ENCODE results near the gene MFAP2. TPM values are rescaled to one million over a fixed set of nuclear protein-coding genes. Genes with fewer than 3 reads are reported as not detected.

MFAP2 gene
- total RNA-seq, 1 donor from 2014 or later, result 260 TPM

- Mint-ChIP-seq H3K4me1 (ENCODE audit: low read depth) (peaks cover 3% of the 10 kb centered on the region), H3K9me3 (ENCODE audit: low read depth) (no peaks in the 10 kb centered on the region), H3K4me3 (ENCODE audit: unreplicated experiment) (no peak overlapping the region), H3K27me3 (ENCODE audit: low read depth) (no peaks in the 10 kb centered on the region), H3K27ac (ENCODE audit: unreplicated experiment) (no peak overlapping the region), H3K36me3 (ENCODE audit: low read depth) (peaks cover 1% of the 10 kb centered on the region)
- no peak for TF ChIP-seq CTCF (IDR thresholded peaks at IDR 0.05)
- no peak for DNase-seq (ENCODE audit: low spot score)
These were observed 52.5 kb downstream of the MFAP2 start for GRCh38 chr1:16927711-16928485.

- H3K9me3 Mint-ChIP-seq (ENCODE audit: low read depth), result no peaks in the 10 kb centered on the region
- no peak overlapping the region for H3K4me3 Mint-ChIP-seq (ENCODE audit: unreplicated experiment)
- peaks cover 1% of the 10 kb centered on the region for H3K36me3 Mint-ChIP-seq (ENCODE audit: low read depth)
- no peak for TF ChIP-seq CTCF (IDR thresholded peaks at IDR 0.05)
- H3K27me3 Mint-ChIP-seq (ENCODE audit: low read depth), result no peaks in the 10 kb centered on the region
- DNase-seq (ENCODE audit: low spot score), result no peak
- peaks cover 3% of the 10 kb centered on the region for H3K4me1 Mint-ChIP-seq (ENCODE audit: low read depth)
- H3K27ac Mint-ChIP-seq (ENCODE audit: unreplicated experiment), result no peak overlapping the region
These were observed 53.2 kb downstream of the MFAP2 start for GRCh38 chr1:16927256-16927655.

- DNase-seq (ENCODE audit: low spot score), result no peak
- peaks cover 6% of the 10 kb centered on the region for H3K4me1 Mint-ChIP-seq (ENCODE audit: low read depth)
These were observed 53.8 kb downstream of the MFAP2 start for GRCh38 chr1:16926491-16927073.

GRCh38 chr1:16925635-16926490 lies 54.6 kb downstream of the MFAP2 start:
- no peak overlapping the region for H3K27ac Mint-ChIP-seq (ENCODE audit: unreplicated experiment)
- H3K4me3 Mint-ChIP-seq (ENCODE audit: unreplicated experiment), result no peak overlapping the region
- H3K36me3 Mint-ChIP-seq (ENCODE audit: low read depth), result peaks cover 1% of the 10 kb centered on the region
- no peaks in the 10 kb centered on the region for H3K27me3 Mint-ChIP-seq (ENCODE audit: low read depth)
- no peak for TF ChIP-seq CTCF (IDR thresholded peaks at IDR 0.05)
- H3K4me1 Mint-ChIP-seq (ENCODE audit: low read depth), result peaks cover 10% of the 10 kb centered on the region
- DNase-seq (ENCODE audit: low spot score), result no peak
- no peaks in the 10 kb centered on the region for H3K9me3 Mint-ChIP-seq (ENCODE audit: low read depth)

More at GRCh38 chr1:16926491-16927073, 53.8 kb downstream of the MFAP2 start:
- Mint-ChIP-seq H3K27me3 (ENCODE audit: low read depth) (no peaks in the 10 kb centered on the region), H3K36me3 (ENCODE audit: low read depth) (peaks cover 1% of the 10 kb centered on the region), H3K9me3 (ENCODE audit: low read depth) (no peaks in the 10 kb centered on the region), H3K4me3 (ENCODE audit: unreplicated experiment) (no peak overlapping the region), H3K27ac (ENCODE audit: unreplicated experiment) (no peak overlapping the region)
- no peak for TF ChIP-seq CTCF (IDR thresholded peaks at IDR 0.05)

GRCh38 chr1:16924919-16925477 lies 55.4 kb downstream of the MFAP2 start:
- peaks cover 10% of the 10 kb centered on the region for H3K4me1 Mint-ChIP-seq (ENCODE audit: low read depth)
- no peak overlapping the region for H3K4me3 Mint-ChIP-seq (ENCODE audit: unreplicated experiment)

More at GRCh38 chr1:16924919-16925477, 55.4 kb downstream of the MFAP2 start:
- H3K9me3 Mint-ChIP-seq (ENCODE audit: low read depth), result no peaks in the 10 kb centered on the region
- DNase-seq (ENCODE audit: low spot score), result no peak
- peaks cover 1% of the 10 kb centered on the region for H3K36me3 Mint-ChIP-seq (ENCODE audit: low read depth)
- H3K27ac Mint-ChIP-seq (ENCODE audit: unreplicated experiment), result no peak overlapping the region
- TF ChIP-seq CTCF (IDR thresholded peaks at IDR 0.05), result no peak
- H3K27me3 Mint-ChIP-seq (ENCODE audit: low read depth), result no peaks in the 10 kb centered on the region

Measured in chondrocyte (in vitro differentiated cells).